Neural cell (in vitro differentiated cells): ENCODE measurements around the gene YTHDC2. TPM values are rescaled to one million over a fixed set of nuclear protein-coding genes. Genes with fewer than 3 reads are reported as not detected.

Source experiments
- H2AFZ ChIP-seq: fragments of 200-600, 300-800 bp; sonication (generic), shearing (Covaris generic); 2 replicates; pipeline ENCODE4 v1.6.0; 2014; ENCODE audit warnings: low read depth, mild to moderate bottlenecking, antibody characterized with exemption, low read length, moderate library complexity
- H3F3A ChIP-seq: fragments of 200-600 bp; shearing (Covaris generic); 2 replicates; pipeline ENCODE4 v1.6.1; 2016; ENCODE audit warnings: mild to moderate bottlenecking, moderate library complexity, mixed read lengths, antibody characterized with exemption, low read length; ENCODE audit not compliant: insufficient read depth, poor library complexity, severe bottlenecking
- H3K27ac ChIP-seq: fragments of 200-600, 300-800 bp; sonication (generic), shearing (Covaris generic); 2 replicates; pipeline ENCODE4 v1.5.1; 2014; ENCODE audit warnings: mild to moderate bottlenecking, low read length, moderate library complexity
- H3K27me3 ChIP-seq: fragments of 300-800, 200-600 bp; sonication (generic), shearing (Covaris generic); 2 replicates; pipeline ENCODE4 v1.6.0; 2014; ENCODE audit warnings: mild to moderate bottlenecking, low read depth, low read length, moderate library complexity; ENCODE audit not compliant: insufficient read depth
- H3K36me3 ChIP-seq: fragments of 300-800, 200-600 bp; sonication (generic), shearing (Covaris generic); 2 replicates; pipeline ENCODE4 v1.5.1; 2014; ENCODE audit warnings: mild to moderate bottlenecking, antibody characterized with exemption, low read length, moderate library complexity; ENCODE audit not compliant: insufficient read depth
- H3K4me2 ChIP-seq: fragments of 300-800, 200-600 bp; sonication (generic), shearing (Covaris generic); 2 replicates; pipeline ENCODE4 v1.6.0; 2014; ENCODE audit warnings: mild to moderate bottlenecking, low read length
- H3K4me3 ChIP-seq: fragments of 300-800, 200-600 bp; sonication (generic), shearing (Covaris generic); 2 replicates; pipeline ENCODE4 v1.5.1; 2014; ENCODE audit warnings: mild to moderate bottlenecking, low read length, moderate library complexity
- H3K79me2 ChIP-seq: fragments of 200-600 bp; shearing (Covaris generic); replicated peaks from 2 replicates; pipeline ENCODE4 v1.6.0; 2014; ENCODE audit warnings: mild to moderate bottlenecking, low read length, moderate library complexity; ENCODE audit not compliant: insufficient read depth
- H3K9ac ChIP-seq: fragments of 300-800, 200-600 bp; sonication (generic), shearing (Covaris generic); 2 replicates; pipeline ENCODE4 v1.6.1; 2016; ENCODE audit warnings: mild to moderate bottlenecking, low read length, mixed read lengths
- H3K9me2 ChIP-seq: fragments of 200-600 bp; shearing (Covaris generic); 2 replicates; pipeline ENCODE4 v1.6.1; 2016; ENCODE audit warnings: mild to moderate bottlenecking, low read length, mixed read lengths; ENCODE audit not compliant: insufficient read depth
- H3K9me3 ChIP-seq: fragments of 200-600, 300-800 bp; sonication (generic), shearing (Covaris generic); 2 replicates; pipeline ENCODE4 v1.6.1; 2016; ENCODE audit warnings: mild to moderate bottlenecking, mixed run types, low read length, moderate library complexity, mixed read lengths
- H4K20me1 ChIP-seq: fragments of 200-600 bp; shearing (Covaris generic); 2 replicates; pipeline ENCODE4 v1.6.1; 2016; ENCODE audit warnings: mild to moderate bottlenecking, mixed run types; ENCODE audit not compliant: insufficient read depth
- EP300 ChIP-seq: fragments of 450-650 bp; conservative IDR thresholded peaks from 2 replicates; pipeline ENCODE4 v1.6.1; 2014; ENCODE audit warnings: antibody characterized with exemption, mild to moderate bottlenecking, moderate library complexity; ENCODE audit not compliant: poor library complexity, severe bottlenecking
- EZH2 ChIP-seq: fragments of 200-600, 300-800 bp; shearing (Covaris generic), sonication (generic); IDR thresholded peaks from 2 replicates; pipeline ENCODE4 v1.6.1; 2014; ENCODE audit warnings: antibody characterized with exemption, low read length, borderline replicate concordance, mild to moderate bottlenecking; ENCODE audit not compliant: insufficient read depth, poor library complexity, severe bottlenecking
- MXI1 ChIP-seq: fragments of 450-650 bp; conservative IDR thresholded peaks from 2 replicates; pipeline ENCODE4 v1.6.1; 2014; ENCODE audit warnings: antibody characterized with exemption, mild to moderate bottlenecking; ENCODE audit not compliant: poor library complexity, severe bottlenecking
- POLR2AphosphoS5 ChIP-seq: IDR thresholded peaks from 2 replicates; pipeline ENCODE4 v1.6.1; 2012
- RAD21 ChIP-seq: fragments of 450-650 bp; conservative IDR thresholded peaks from 2 replicates; pipeline ENCODE4 v1.6.1; 2014; ENCODE audit warnings: antibody characterized with exemption, mild to moderate bottlenecking, moderate library complexity
- SMC3 ChIP-seq: fragments of 450-650 bp; conservative IDR thresholded peaks from 2 replicates; pipeline ENCODE4 v1.6.1; 2014; ENCODE audit warnings: antibody characterized with exemption, mild to moderate bottlenecking, moderate library complexity; ENCODE audit not compliant: poor library complexity
- TAF1 ChIP-seq: IDR thresholded peaks from 2 replicates; pipeline ENCODE4 v1.6.1; 2012; ENCODE audit warnings: low read depth
- polyA plus RNA-seq: library from polyadenylated mRNA; depleted of rRNA; stranded (reverse); fragments of >200 nt; gene quantifications from 2 replicates; pipeline ENCODE4 v1.2.3, GENCODE V29; 2014
- TF ChIP-seq, protein P1 (sequence below): IDR thresholded peaks from 2 replicates; pipeline ENCODE4 v1.6.1; 2012; ENCODE audit warnings: borderline replicate concordance
- TF ChIP-seq, protein P2 (sequence below): fragments of 450-650 bp; IDR thresholded peaks from 2 replicates; pipeline ENCODE4 v1.5.1; 2014; ENCODE audit warnings: antibody characterized with exemption, mild to moderate bottlenecking, moderate library complexity; ENCODE audit not compliant: poor library complexity, severe bottlenecking

YTHDC2 gene
- polyA plus RNA-seq, 1 donor from 2014 or later = 43.7 TPM

DNA sequence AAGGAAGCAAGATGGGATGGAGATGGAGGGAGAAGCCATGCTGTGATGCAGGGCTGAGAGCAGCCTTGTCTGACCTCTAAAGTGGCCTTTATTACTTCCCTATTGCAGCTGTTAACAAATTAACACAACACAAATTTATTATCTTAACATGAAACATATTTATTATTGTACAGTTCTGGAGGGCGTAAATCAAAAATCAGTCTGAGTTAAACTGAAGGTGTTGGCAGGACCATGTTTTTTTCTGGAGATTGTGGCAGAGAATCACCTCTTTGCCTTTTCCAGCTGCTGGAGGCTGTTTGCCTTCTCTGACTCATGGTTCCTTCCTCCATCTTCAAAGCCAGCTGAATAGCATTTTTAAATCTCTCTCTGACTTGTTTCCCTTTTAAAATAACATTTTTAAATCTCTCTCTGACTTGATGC is 18.1 kb upstream of the YTHDC2 start:
- Histone ChIP-seq H3K27ac (no peak overlapping the region), H3F3A (no peaks in the 10 kb centered on the region), H4K20me1 (no peaks in the 10 kb centered on the region), H3K4me2 (no peak overlapping the region), H3K27me3 (no peaks in the 10 kb centered on the region), H2AFZ (no peak overlapping the region), H3K9me2 (no peaks in the 10 kb centered on the region), H3K79me2 (no peaks in the 10 kb centered on the region), H3K36me3 (no peaks in the 10 kb centered on the region), H3K9ac (no peak overlapping the region), H3K9me3 (no peaks in the 10 kb centered on the region), H3K4me3 (no peak overlapping the region)
- TF ChIP-seq EP300 = no peak
- no peak for TF ChIP-seq EZH2
- no peak for TF ChIP-seq MXI1

DNA sequence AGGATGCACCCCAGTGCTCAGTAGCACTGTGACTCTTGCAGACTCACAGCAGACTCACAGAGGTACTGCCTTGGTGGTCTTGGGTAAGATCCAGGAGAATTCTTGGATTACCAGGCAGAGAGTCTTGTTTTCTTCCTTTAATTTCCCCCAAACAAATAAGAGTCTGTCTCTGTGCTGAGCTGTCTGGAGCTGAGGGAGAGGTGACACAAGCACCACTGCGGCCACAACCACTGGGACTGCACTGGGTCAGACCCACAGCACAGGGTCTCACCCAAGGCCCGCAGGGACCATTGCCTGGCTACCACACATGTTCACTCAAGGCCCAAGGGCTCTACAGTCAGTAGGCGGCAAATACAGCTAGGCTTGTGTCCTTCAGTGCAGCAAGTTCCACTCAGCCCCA is 11.4 kb upstream of the YTHDC2 start:
- no peak overlapping the region for H2AFZ ChIP-seq
- no peaks in the 10 kb centered on the region for H3F3A ChIP-seq
- H3K9ac ChIP-seq = no peak overlapping the region
- H4K20me1 ChIP-seq = no peaks in the 10 kb centered on the region
- no peaks in the 10 kb centered on the region for H3K79me2 ChIP-seq
- H3K4me2 ChIP-seq = no peak overlapping the region
- H3K9me2 ChIP-seq = no peaks in the 10 kb centered on the region
- H3K27ac ChIP-seq = no peak overlapping the region
- H3K27me3 ChIP-seq = no peaks in the 10 kb centered on the region
- no peak overlapping the region for H3K4me3 ChIP-seq
- TF ChIP-seq EP300 = no peak
- TF ChIP-seq RAD21 = no peak
- TF ChIP-seq SMC3 = no peak
- TF ChIP-seq, protein P1, sequence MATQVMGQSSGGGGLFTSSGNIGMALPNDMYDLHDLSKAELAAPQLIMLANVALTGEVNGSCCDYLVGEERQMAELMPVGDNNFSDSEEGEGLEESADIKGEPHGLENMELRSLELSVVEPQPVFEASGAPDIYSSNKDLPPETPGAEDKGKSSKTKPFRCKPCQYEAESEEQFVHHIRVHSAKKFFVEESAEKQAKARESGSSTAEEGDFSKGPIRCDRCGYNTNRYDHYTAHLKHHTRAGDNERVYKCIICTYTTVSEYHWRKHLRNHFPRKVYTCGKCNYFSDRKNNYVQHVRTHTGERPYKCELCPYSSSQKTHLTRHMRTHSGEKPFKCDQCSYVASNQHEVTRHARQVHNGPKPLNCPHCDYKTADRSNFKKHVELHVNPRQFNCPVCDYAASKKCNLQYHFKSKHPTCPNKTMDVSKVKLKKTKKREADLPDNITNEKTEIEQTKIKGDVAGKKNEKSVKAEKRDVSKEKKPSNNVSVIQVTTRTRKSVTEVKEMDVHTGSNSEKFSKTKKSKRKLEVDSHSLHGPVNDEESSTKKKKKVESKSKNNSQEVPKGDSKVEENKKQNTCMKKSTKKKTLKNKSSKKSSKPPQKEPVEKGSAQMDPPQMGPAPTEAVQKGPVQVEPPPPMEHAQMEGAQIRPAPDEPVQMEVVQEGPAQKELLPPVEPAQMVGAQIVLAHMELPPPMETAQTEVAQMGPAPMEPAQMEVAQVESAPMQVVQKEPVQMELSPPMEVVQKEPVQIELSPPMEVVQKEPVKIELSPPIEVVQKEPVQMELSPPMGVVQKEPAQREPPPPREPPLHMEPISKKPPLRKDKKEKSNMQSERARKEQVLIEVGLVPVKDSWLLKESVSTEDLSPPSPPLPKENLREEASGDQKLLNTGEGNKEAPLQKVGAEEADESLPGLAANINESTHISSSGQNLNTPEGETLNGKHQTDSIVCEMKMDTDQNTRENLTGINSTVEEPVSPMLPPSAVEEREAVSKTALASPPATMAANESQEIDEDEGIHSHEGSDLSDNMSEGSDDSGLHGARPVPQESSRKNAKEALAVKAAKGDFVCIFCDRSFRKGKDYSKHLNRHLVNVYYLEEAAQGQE = no peak
- TF ChIP-seq, protein P2, sequence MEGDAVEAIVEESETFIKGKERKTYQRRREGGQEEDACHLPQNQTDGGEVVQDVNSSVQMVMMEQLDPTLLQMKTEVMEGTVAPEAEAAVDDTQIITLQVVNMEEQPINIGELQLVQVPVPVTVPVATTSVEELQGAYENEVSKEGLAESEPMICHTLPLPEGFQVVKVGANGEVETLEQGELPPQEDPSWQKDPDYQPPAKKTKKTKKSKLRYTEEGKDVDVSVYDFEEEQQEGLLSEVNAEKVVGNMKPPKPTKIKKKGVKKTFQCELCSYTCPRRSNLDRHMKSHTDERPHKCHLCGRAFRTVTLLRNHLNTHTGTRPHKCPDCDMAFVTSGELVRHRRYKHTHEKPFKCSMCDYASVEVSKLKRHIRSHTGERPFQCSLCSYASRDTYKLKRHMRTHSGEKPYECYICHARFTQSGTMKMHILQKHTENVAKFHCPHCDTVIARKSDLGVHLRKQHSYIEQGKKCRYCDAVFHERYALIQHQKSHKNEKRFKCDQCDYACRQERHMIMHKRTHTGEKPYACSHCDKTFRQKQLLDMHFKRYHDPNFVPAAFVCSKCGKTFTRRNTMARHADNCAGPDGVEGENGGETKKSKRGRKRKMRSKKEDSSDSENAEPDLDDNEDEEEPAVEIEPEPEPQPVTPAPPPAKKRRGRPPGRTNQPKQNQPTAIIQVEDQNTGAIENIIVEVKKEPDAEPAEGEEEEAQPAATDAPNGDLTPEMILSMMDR = no peak
- TF ChIP-seq TAF1 = no peak
- no peak for TF ChIP-seq EZH2
- no peak for TF ChIP-seq MXI1
- no peak for TF ChIP-seq POLR2AphosphoS5
- H3K9me3 ChIP-seq = no peaks in the 10 kb centered on the region
- H3K36me3 ChIP-seq = no peaks in the 10 kb centered on the region

DNA sequence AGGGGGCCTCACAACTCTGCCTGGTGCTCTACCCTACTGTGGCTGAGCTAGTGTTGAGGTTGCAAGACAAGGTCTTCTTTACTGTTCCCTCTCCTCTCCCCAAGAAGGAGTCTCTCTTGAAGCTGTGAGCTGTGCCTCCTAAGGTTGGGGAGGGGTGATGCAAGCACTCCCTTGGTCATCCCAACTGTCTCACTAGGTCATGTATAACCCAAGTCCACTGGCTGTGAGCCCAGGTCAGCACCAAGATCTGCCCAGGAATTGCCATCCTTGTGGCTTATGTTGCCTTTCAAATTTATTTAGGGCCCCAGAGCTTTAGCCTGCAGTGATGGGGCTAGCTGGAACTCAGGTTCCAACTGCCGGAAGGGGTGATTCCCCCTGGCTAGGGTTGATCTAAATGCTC is 10.3 kb upstream of the YTHDC2 start:
- H3K79me2 ChIP-seq = no peaks in the 10 kb centered on the region
- H3K9ac ChIP-seq = no peak overlapping the region
- H3K27ac ChIP-seq = no peak overlapping the region
- H3K4me3 ChIP-seq = no peak overlapping the region
- no peaks in the 10 kb centered on the region for H3K9me2 ChIP-seq
- no peaks in the 10 kb centered on the region for H3K9me3 ChIP-seq
- H3F3A ChIP-seq = no peaks in the 10 kb centered on the region
- H2AFZ ChIP-seq = no peak overlapping the region
- H3K4me2 ChIP-seq = no peak overlapping the region
- H4K20me1 ChIP-seq = no peaks in the 10 kb centered on the region
- TF ChIP-seq, protein P1 = no peak
- TF ChIP-seq RAD21 = no peak
- TF ChIP-seq, protein P2 = no peak
- no peak for TF ChIP-seq MXI1
- no peak for TF ChIP-seq SMC3
- TF ChIP-seq TAF1 = no peak
- no peak for TF ChIP-seq EP300
- TF ChIP-seq EZH2 = no peak
- TF ChIP-seq POLR2AphosphoS5 = no peak
- no peaks in the 10 kb centered on the region for H3K27me3 ChIP-seq
- no peaks in the 10 kb centered on the region for H3K36me3 ChIP-seq
